Lower lobe of right lung (tissue), 2 donors: ENCODE measurements around the gene RFNG. TPM values are rescaled to one million over a fixed set of nuclear protein-coding genes. Genes with fewer than 3 reads are reported as not detected.

ENCODE experiments used
- ATAC-seq, 2 donors: fragments of 200-7000 bp; cut with Tn5 transposase; one replicate each; pipeline ENCODE4 v1.9.1; 2020 to 2022; ENCODE audit warnings: mild to moderate bottlenecking in 2 of 2, moderate library complexity in 2 of 2
- DNase-seq: peaks from one replicate; pipeline ENCODE4 v3.0.0-alpha.2; 2020
- H3K27ac ChIP-seq: fragments of 200-600 bp; one replicate; pipeline ENCODE4 v1.8.0; 2022
- H3K27me3 ChIP-seq: fragments of 200-600 bp; one replicate; pipeline ENCODE4 v1.8.0; 2022; ENCODE audit warnings: low read depth
- H3K36me3 ChIP-seq: fragments of 200-600 bp; one replicate; pipeline ENCODE4 v1.8.0; 2022; ENCODE audit warnings: mild to moderate bottlenecking
- H3K4me1 ChIP-seq: fragments of 200-600 bp; one replicate; pipeline ENCODE4 v1.8.0; 2022
- H3K4me3 ChIP-seq: fragments of 200-600 bp; one replicate; pipeline ENCODE4 v1.8.0; 2022; ENCODE audit warnings: mild to moderate bottlenecking
- H3K9me3 ChIP-seq: fragments of 200-600 bp; one replicate; pipeline ENCODE4 v1.8.0; 2022
- CTCF ChIP-seq: fragments of 200-600 bp; IDR thresholded peaks from one replicate; pipeline ENCODE4 v1.8.0; 2022; ENCODE audit warnings: antibody characterized with exemption, mild to moderate bottlenecking
- intact Hi-C: fragments of 100-400 bp; cut with DNase I; formaldehyde crosslinking; loops from one replicate; pipeline ENCODE4 v1.11.0; 2022
- total RNA-seq: library from RNA; stranded (reverse); fragmentation: NEBNext Ultra II Directional; extraction: Animal tissue kit (Norgen Biotek cat#: 25700); gene quantifications from one replicate; pipeline ENCODE4 v1.2.1, GENCODE V29; 2021
- donor health status: DM: no; HTN: yes; CAD: no; lungs with severe emphysema.

RFNG gene
- total RNA-seq, 1 donor from 2014 or later = 35.1 TPM

- Histone ChIP-seq H3K9me3 (no peaks in the 10 kb centered on the region), H3K36me3 (peaks cover 9% of the 10 kb centered on the region), H3K27me3 (no peaks in the 10 kb centered on the region), H3K4me3 (no peak overlapping the region), H3K27ac (no peak overlapping the region), H3K4me1 (peaks cover 12% of the 10 kb centered on the region)
- TF ChIP-seq CTCF = no peak
- intact Hi-C loops = no loop called here
- DNase-seq (no peak), ATAC-seq (no peak)
Measured at GRCh38 chr17:82007228-82007494, 44.5 kb downstream of the RFNG start.

GRCh38 chr17:82006468-82007227 is 45.0 kb downstream of the RFNG start:
- no peaks in the 10 kb centered on the region for H3K9me3 ChIP-seq
- H3K27me3 ChIP-seq = no peaks in the 10 kb centered on the region
- no peak overlapping the region for H3K27ac ChIP-seq
- peaks cover 12% of the 10 kb centered on the region for H3K4me1 ChIP-seq
- peaks cover 4% of the 10 kb centered on the region for H3K36me3 ChIP-seq
- TF ChIP-seq CTCF = no peak
- H3K4me3 ChIP-seq = no peak overlapping the region
- ATAC-seq (no peak), DNase-seq (no peak)
- intact Hi-C loops = no loop called here

GRCh38 chr17:82005701-82006348 is 45.8 kb downstream of the RFNG start:
- no peak for TF ChIP-seq CTCF
- ATAC-seq (no peak), DNase-seq (no peak)
- intact Hi-C loops = no loop called here
- no peaks in the 10 kb centered on the region for H3K9me3 ChIP-seq
- peaks cover 12% of the 10 kb centered on the region for H3K4me1 ChIP-seq
- H3K27ac ChIP-seq = no peak overlapping the region
- no peaks in the 10 kb centered on the region for H3K27me3 ChIP-seq
- no peak overlapping the region for H3K4me3 ChIP-seq
- no peaks in the 10 kb centered on the region for H3K36me3 ChIP-seq

GRCh38 chr17:82004517-82005455 is 46.8 kb downstream of the RFNG start:
- TF ChIP-seq CTCF = no peak
- Histone ChIP-seq H3K27ac (no peak overlapping the region), H3K9me3 (no peaks in the 10 kb centered on the region), H3K4me3 (no peak overlapping the region), H3K36me3 (no peaks in the 10 kb centered on the region), H3K4me1 (peaks cover 12% of the 10 kb centered on the region), H3K27me3 (no peaks in the 10 kb centered on the region)
- no peak for DNase-seq
- no peak for ATAC-seq
- intact Hi-C loops = no loop called here

- DNase-seq = no peak
- Histone ChIP-seq H3K36me3 (no peaks in the 10 kb centered on the region), H3K9me3 (no peaks in the 10 kb centered on the region), H3K27ac (no peak overlapping the region), H3K27me3 (no peaks in the 10 kb centered on the region), H3K4me3 (no peak overlapping the region), H3K4me1 (peaks cover 12% of the 10 kb centered on the region)
- no peak for ATAC-seq
- TF ChIP-seq CTCF = no peak
- intact Hi-C loops = no loop called here
Measured at GRCh38 chr17:82003411-82004381, 47.9 kb downstream of the RFNG start.
